ENCODE data around the gene RASD1. TPM values are rescaled to one million over a fixed set of nuclear protein-coding genes. Genes with fewer than 3 reads are reported as not detected.

The RASD1 gene
- total RNA-seq, 4 donors from 2014 or later = 23.5 to 83.8 (median 61.3) TPM

- H3K27ac ChIP-seq = no peak overlapping the region
- H3K36me3 ChIP-seq = peaks cover 0 to 5% (median 0%) of the 10 kb centered on the region in 4 donors
- no peak for DNase-seq
- intact Hi-C loops (cut with DNase I; ENCODE audit: low total_unique reads) (loop anchor here (5.0 kb wide), 1 partner anchor 75 kb away; no protein-coding TSS in a partner anchor), in situ Hi-C loops (cut with MboI; ENCODE audit: low pct_ligation_motif_present in 1 of 4, low pct_unique_long_range_greater_than_20kb in 1 of 4, low sequenced_read_pairs in 3 of 4) (no loop called here)
- TF ChIP-seq POLR2AphosphoS5 (IDR thresholded peaks at IDR 0.05) (no peak), POLR2A (IDR thresholded peaks at IDR 0.05) (no peak), EP300 (IDR thresholded peaks at IDR 0.05; ENCODE audit: low read depth) (no peak)
- H3K4me1 ChIP-seq = peaks cover 16 to 48% (median 18%) of the 10 kb centered on the region in 4 donors
- H3K4me3 ChIP-seq = no peak overlapping the region
- 66 to 74% methylated on average over 5 of the region's 5 CpGs for WGBS, 2 donors (ENCODE audit: low coverage in 1 of 2)
- no peaks in the 10 kb centered on the region for H3K9me3 ChIP-seq
- no peaks in the 10 kb centered on the region for H3K27me3 ChIP-seq
Observed at GRCh38 chr17:17481860-17482259, 14.3 kb downstream of the RASD1 start.

- H3K27me3 ChIP-seq = no peaks in the 10 kb centered on the region
- in situ Hi-C loops (cut with MboI; ENCODE audit: low pct_ligation_motif_present in 1 of 4, low pct_unique_long_range_greater_than_20kb in 1 of 4, low sequenced_read_pairs in 3 of 4) (no loop called here), intact Hi-C loops (cut with DNase I; ENCODE audit: low total_unique reads) (loop anchor here (5.0 kb wide), 1 partner anchor 73 kb away; no protein-coding TSS in a partner anchor)
- no peak overlapping the region for H3K4me3 ChIP-seq
- no peak overlapping the region for H3K27ac ChIP-seq
- no peaks in the 10 kb centered on the region for H3K9me3 ChIP-seq
- TF ChIP-seq EP300 (IDR thresholded peaks at IDR 0.05; ENCODE audit: low read depth) = no peak
- TF ChIP-seq CTCF (IDR thresholded peaks at IDR 0.05) = no peak
- TF ChIP-seq POLR2AphosphoS5 (IDR thresholded peaks at IDR 0.05) = no peak
- no peak for TF ChIP-seq POLR2A (IDR thresholded peaks at IDR 0.05)
- peaks cover 16 to 48% (median 18%) of the 10 kb centered on the region in 4 donors for H3K4me1 ChIP-seq
- no peak for DNase-seq
- H3K36me3 ChIP-seq = peaks cover 0 to 5% (median 0%) of the 10 kb centered on the region in 4 donors
- WGBS, 2 donors (ENCODE audit: low coverage in 1 of 2) = 52 to 65% methylated on average over 4 to 6 of the region's 6 CpGs
Observed at GRCh38 chr17:17480593-17481148, 15.5 kb downstream of the RASD1 start.

- no peaks in the 10 kb centered on the region for H3K9me3 ChIP-seq
- WGBS, 2 donors (ENCODE audit: low coverage in 1 of 2) = 98 to 100% methylated on average over 3 of the region's 3 CpGs
- TF ChIP-seq POLR2AphosphoS5 (IDR thresholded peaks at IDR 0.05) = no peak
- no peak for TF ChIP-seq EP300 (IDR thresholded peaks at IDR 0.05; ENCODE audit: low read depth)
- TF ChIP-seq CTCF (IDR thresholded peaks at IDR 0.05) = no peak
- no peak for TF ChIP-seq POLR2A (IDR thresholded peaks at IDR 0.05)
- no peak overlapping the region for H3K4me3 ChIP-seq
- in situ Hi-C loops (cut with MboI; ENCODE audit: low pct_ligation_motif_present in 1 of 4, low pct_unique_long_range_greater_than_20kb in 1 of 4, low sequenced_read_pairs in 3 of 4) = no loop called here
- no peak for DNase-seq
- peaks cover 16 to 48% (median 18%) of the 10 kb centered on the region in 4 donors for H3K4me1 ChIP-seq
- no peak overlapping the region for H3K27ac ChIP-seq
- peaks cover 0 to 5% (median 0%) of the 10 kb centered on the region in 4 donors for H3K36me3 ChIP-seq
- intact Hi-C loops (cut with DNase I; ENCODE audit: low total_unique reads) = no loop called here
- H3K27me3 ChIP-seq = no peaks in the 10 kb centered on the region
Observed at GRCh38 chr17:17479209-17479608, 17.0 kb downstream of the RASD1 start.

GRCh38 chr17:17476865-17477467 is 19.2 kb downstream of the RASD1 start, which contains the start of gene MED9:
Gene MED9 (plus strand): TSS chr17:17477000. CDS start chr17:17477042, 42 bp downstream.
- peak within 1 kb of the TSS; percentile 75 to 98 (median 90) for H3K4me3 ChIP-seq
- peak in 1 of 5 experiments; percentile 7 for TF ChIP-seq CTCF (IDR thresholded peaks at IDR 0.05)
- TF ChIP-seq POLR2AphosphoS5 (IDR thresholded peaks at IDR 0.05) = peak; percentile 60 to 91 (median 88)
- TF ChIP-seq POLR2A (IDR thresholded peaks at IDR 0.05) = peak; percentile 84
- no peak for TF ChIP-seq EP300 (IDR thresholded peaks at IDR 0.05; ENCODE audit: low read depth)
- in situ Hi-C loops (cut with MboI; ENCODE audit: low pct_ligation_motif_present in 1 of 4, low pct_unique_long_range_greater_than_20kb in 1 of 4, low sequenced_read_pairs in 3 of 4) (no loop called here), intact Hi-C loops (cut with DNase I; ENCODE audit: low total_unique reads) (no loop called here)
- no peaks in the 10 kb centered on the region for H3K27me3 ChIP-seq
- H3K36me3 ChIP-seq = peaks cover 0 to 5% (median 0%) of the 10 kb centered on the region in 4 donors
- peak; percentile 96 for DNase-seq
- WGBS, 2 donors (ENCODE audit: low coverage in 1 of 2) = 0 to 3% methylated on average over 8 to 43 of the region's 47 CpGs
- H3K27ac ChIP-seq = peak within 1 kb of the TSS; percentile 87 to 99 (median 94)
- H3K4me1 ChIP-seq = peaks cover 16 to 46% (median 18%) of the 10 kb centered on the region in 4 donors
- H3K9me3 ChIP-seq = no peaks in the 10 kb centered on the region

Measured in transverse colon (tissue), 4 donors.